KBM-7 (cell line): Measurements from ENCODE around the gene HAUS3.
A peak's percentile ranks its signal among the peaks of the same experiment; 100 is the strongest.

Experiments
- DNase-seq: peaks from one replicate; pipeline ENCODE4 v3.0.0-alpha.2; 2015
- in situ Hi-C: fragments of 300-500 bp; cut with MboI; formaldehyde crosslinking; loops from 2 replicates; pipeline ENCODE4 v1.14.3; 2020; ENCODE audit warnings: low sequenced_read_pairs, low pct_unique_long_range_greater_than_20kb, mixed read lengths

The HAUS3 gene, protein sequence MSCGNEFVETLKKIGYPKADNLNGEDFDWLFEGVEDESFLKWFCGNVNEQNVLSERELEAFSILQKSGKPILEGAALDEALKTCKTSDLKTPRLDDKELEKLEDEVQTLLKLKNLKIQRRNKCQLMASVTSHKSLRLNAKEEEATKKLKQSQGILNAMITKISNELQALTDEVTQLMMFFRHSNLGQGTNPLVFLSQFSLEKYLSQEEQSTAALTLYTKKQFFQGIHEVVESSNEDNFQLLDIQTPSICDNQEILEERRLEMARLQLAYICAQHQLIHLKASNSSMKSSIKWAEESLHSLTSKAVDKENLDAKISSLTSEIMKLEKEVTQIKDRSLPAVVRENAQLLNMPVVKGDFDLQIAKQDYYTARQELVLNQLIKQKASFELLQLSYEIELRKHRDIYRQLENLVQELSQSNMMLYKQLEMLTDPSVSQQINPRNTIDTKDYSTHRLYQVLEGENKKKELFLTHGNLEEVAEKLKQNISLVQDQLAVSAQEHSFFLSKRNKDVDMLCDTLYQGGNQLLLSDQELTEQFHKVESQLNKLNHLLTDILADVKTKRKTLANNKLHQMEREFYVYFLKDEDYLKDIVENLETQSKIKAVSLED

DNA sequence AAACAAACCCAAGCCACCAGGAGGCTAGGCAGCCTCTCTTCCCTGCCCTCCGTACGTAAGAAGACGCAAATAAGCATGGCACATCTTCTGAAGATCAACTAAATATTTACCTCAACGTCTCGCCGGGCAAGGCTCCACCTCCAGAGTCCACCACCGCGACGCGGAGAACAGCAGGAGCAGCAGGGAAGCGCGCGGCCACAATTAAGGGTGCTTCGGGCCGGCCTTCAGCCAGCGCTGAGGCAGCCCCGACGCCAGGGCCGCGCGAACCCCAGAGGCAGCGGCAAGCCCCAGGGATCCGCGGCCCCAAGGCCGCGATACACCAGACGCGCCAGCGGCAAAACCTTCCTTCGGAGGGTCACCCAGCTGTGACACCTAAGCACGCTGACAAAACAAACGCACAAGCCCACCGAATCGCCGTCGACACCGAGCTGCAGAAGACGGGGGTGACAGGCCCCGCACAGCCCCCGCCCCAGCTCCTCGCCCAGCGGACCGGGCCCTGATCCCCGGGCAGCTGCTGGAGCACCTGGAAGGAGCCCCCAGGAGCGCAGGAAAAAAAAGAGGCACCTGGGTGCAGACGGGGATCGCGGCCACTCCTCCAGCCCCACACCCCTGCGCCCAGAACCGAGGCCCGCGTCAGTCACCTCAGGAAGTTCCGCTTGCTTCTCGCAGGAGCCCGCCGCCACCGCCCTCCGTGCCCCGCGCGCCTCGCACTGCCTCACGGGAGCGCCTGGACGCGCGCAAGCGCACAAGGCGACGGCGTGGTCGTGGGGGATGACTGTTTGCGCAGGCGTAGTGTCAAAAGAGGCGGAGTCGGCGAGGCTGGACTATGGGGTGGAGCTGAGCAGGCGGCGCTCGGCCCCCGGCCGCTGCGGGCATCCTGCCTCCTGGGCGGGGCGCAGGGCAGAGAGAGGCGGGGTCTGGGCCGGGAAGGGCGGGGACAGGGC lies at the start of gene HAUS3, which contains the start of gene POLN:
Gene HAUS3, minus strand, starts transcription at position 712 of the 944 bp plus-strand sequence. CDS start 1,175 bp downstream, outside the sequence.
Gene POLN, minus strand, starts transcription at position 712 of the 944 bp plus-strand sequence. CDS start 12,890 bp downstream, outside the sequence.
- in situ Hi-C loops, result no loop called here
- DNase-seq, result peak; percentile 97

- in situ Hi-C loops, result no loop called here
- peak; percentile 38 for DNase-seq
These were observed 49.2 kb upstream of the HAUS3 start for GRCh38 chr4:2290974-2291704.

DNA sequence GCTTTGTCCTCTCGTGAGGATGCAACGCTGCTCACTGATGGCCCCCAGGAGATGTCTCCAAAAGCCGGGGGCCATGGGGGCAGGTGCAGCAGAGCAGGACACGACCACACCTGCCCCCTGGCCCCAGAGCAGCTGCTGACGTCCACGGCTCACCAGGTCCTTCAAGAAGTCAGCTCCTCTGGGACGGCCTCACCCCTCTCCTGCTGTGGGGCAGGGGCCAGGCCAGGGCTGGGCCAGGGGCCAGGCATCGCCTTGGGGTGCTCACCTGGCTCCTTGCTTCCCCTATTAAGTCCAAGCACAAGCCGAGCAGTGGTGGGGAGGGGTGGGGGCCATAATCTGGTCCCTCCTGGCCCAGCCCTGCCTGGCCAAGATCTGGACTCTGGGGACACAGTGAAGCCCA lies 48.6 kb upstream of the HAUS3 start:
- DNase-seq, result no peak
- in situ Hi-C loops, result no loop called here

- in situ Hi-C loops, result no loop called here
- no peak for DNase-seq
These were observed 48.0 kb upstream of the HAUS3 start for GRCh38 chr4:2289955-2290333.

DNA sequence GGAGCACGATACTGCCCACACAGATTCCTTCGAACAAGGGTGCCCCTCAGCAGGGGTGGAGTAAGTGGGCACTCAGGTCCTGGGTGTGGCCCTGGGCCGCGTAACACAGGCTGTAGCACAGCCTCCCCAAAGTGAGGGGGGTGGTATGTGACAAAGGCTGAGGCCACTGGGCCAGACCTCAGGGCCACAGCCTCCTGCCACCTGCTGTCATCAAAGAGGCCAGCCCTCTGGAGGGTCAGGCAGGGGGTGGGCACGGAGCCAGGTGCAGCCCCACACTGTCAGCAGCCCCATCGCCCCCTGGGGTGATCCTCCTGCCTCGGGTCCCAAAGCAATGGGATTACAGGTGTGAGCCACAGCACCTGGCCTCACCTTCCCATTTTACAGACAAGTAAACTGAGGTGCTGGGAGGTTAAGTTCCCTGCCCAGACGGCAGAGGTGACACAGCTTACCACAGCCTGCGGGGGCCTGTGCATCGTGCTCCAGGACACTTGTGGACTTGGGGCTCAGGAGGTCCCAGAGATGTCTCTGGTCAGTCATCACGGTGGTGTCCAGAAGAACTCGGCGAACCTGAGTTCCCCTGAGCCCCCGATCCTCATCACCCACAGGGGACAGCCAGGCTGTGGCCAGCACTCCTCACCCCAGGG lies 47.5 kb upstream of the HAUS3 start:
- DNase-seq, result no peak
- in situ Hi-C loops, result no loop called here

DNA sequence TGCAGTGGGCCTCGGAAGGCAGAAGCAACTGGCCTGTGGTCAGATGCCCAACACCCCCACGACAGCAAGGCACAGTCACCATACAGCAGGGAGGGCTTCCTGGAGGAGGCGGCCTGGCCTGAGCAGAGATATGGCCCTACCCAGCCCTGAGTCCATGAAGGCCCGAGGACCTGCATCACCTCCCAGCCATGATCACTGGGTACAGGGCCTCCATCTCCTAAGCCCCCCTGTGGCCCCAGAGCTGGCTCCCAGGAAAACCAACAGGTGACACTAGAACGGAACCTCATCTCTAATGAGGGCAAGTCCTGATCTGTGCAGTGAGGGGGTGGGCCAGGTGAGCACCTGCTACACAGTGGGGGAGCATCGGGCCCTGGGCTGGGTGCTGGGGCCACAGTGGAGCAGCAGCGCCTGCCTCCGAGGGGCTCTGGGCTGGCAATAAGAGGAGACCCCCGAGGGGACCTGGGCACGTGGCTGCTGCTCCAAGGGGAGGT lies 46.2 kb upstream of the HAUS3 start:
- in situ Hi-C loops, result no loop called here
- DNase-seq, result no peak

DNA sequence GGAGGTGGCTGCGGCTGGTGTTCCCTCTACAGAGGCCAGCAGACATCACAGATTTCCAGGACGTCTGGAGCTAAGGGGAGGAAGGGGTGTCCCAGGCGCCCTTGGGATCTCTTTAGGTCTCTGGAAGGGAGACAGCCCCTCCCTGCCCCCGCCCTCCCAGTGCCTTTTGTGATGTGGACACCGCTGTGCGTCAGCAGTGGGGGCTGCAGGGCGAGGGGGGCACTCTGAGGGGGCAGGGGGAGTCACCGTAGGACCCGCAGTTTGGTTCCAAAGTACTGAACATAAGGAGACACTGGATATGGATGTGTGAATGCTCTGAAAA lies 45.6 kb upstream of the HAUS3 start:
- DNase-seq, result no peak
- in situ Hi-C loops, result no loop called here

- in situ Hi-C loops, result no loop called here
- no peak for DNase-seq
These were observed 45.1 kb upstream of the HAUS3 start for GRCh38 chr4:2286904-2287593.

- DNase-seq, result no peak
- in situ Hi-C loops, result no loop called here
These were observed 43.9 kb upstream of the HAUS3 start for GRCh38 chr4:2285613-2286381.

DNA sequence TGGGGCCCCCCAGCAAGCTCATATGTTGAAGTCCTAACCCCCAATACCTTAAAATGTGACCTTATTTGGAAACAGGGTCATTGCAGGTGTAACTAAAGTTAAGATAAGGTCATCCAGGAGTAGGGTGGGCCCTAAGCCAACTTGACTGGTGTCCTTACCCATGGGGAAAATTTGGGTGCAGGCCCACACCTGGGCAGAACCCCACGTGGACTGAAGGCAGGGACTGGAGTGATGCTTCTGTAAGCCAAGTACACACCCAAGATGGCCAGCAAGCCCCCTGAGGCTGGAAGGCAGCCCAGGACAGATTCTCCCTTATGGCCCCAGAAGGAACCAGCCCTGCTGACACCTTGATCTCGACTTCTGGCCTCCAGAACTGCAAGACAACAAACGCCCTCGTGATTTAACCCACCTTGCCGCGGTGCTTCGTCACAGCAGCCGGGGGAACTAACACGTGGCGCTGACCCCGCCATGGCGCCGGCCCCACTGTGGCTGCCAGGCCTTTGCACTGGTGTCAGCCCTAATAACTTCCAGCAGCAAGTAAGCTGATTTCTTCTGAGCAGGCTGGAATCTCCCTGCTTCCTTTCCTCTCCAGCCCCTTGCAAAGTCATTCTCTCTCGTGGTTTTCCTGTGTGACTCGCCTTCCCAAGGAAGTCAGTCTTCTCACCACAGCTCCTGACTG lies 43.2 kb upstream of the HAUS3 start:
- DNase-seq, result no peak
- in situ Hi-C loops, result no loop called here

DNA sequence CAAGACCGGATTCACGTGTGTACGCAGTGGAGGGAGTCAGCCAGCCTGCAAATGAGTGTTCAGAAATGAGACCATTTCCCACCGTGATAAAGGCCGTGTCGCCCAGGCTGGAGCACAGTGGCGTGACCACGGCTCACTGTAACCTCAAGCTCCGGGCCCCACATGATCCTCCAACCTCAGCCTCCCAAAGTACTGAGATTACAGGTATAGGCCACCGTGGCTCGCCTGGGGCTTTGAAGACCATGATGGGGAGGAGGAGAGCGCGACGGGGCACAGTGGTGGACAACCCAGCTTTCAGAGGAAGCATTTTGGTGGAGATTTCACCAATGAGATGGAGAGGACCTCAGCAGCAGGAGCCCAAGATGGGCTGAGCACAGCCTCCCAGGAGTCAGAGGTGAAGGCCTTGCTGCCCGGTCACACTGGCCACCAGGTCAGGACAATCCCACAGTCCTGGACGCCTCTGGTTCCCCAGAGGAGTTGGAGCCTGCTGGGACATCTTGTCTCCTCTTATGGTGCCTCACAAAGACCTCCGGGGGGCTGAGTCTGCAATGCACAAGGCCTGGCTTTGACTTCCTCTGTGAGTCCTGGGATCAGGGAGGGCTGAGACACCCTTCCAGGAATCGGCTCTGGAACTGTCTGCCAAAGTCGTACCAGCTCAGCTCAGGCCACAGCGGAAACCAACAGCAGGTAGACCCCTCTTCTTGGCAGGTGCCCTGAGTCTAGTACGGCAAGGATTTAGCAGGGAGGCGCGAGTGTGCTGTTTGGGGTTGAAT lies 42.4 kb upstream of the HAUS3 start:
- in situ Hi-C loops, result no loop called here
- no peak for DNase-seq

DNA sequence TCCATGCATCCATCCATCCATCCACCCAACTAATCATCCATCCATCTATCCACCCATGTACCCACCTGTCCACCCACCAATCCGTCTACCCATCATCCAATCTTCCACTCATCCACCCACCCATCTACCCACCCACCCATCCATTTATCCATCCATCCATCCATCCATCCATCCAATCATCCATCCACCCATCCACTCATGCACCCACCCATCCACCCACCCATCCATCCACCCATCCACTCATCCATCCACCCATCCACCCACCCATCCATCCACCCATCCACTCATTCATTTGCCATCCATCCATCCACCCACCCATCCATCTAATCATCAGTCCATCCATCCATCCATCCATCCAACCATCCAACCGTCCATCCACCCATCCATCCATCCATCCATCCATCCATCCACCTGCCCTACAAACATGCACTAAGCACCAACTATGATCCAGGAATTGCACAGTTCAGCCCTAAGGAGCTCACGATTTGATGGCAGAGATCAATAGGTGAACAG lies 41.3 kb upstream of the HAUS3 start:
- DNase-seq, result no peak
- in situ Hi-C loops, result no loop called here

DNA sequence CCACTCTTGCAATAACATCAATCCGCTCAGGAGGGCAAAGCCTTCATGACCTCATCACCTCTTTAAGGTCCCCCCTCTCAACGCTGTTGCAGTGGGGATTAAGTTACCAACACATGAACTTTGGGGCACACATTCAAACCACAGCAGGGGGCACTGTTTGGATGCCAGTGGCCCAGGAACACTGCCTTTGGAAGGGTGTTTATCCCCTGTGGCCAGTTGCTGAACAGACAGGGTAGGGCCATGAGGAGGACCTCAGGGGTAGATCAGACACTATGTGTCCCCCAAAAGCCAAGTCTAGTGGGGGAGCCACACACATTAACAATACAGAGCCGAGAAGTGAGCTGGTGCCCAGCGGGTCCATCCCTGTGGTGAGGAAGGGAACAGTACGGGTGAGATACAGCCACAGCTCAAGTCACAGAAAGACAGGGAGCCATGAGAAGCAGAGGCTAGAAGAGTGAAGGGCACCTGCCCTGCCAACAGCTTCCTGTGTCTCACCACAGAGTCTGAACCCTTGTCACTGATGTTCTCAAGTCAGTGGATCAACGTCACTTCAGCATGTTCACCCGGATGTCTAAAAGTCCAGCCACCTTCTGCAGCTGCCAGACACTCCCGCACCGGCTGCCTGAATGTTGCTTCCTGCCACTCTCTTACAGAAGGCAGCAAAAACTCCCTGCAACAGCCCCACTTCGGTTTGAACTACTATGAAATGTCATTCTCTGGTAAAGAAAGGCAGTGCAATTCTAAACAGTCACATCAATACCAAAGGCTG lies 39.8 kb upstream of the HAUS3 start:
- in situ Hi-C loops, result no loop called here
- peak; percentile 40 for DNase-seq

DNA sequence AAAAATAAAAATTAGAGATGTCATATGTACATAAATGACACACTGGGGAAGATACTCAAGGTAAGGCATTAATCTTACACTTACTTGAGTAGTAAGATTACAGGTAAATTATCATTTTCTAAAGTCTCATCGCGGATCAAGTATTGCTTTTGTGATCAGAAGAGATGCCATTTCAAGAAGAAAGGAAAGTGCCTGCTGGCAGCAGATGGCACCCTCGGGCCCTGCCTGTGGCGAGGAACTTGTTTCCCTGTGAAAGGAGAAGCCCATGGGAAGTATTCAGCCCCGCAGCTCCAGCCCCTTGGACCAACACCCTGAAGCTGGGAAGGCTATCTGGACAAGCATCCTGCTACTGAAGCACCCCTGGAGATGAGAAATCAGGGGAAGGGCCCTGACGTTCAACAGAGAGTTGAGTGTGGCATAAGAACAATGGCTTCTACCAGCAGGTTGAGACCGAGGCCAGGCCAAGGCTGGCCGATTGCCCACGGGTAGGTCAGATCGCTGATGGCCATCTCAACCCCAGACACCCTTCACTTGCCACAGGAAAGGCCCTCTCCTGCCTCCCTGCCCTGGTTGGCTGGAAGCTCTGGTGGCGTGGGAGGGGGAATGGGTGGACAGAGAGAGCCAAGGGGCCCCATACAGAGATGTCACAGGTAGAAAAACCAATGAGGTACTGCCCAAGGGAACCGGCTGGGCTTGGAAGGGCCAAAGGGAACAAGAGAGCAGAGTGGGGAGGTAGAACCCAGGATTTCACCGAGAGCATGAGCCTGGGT lies 38.8 kb upstream of the HAUS3 start:
- DNase-seq, result no peak
- in situ Hi-C loops, result no loop called here

- in situ Hi-C loops, result no loop called here
These were observed 36.0 kb upstream of the HAUS3 start for GRCh38 chr4:2277956-2278355.

More at GRCh38 chr4:2277956-2278355, 36.0 kb upstream of the HAUS3 start:
- DNase-seq, result no peak
